Panc1 (cell line): Measurements from ENCODE around the gene MS4A13.

Experiments used
- POLR2AphosphoS5 ChIP-seq: IDR thresholded peaks from 2 replicates; pipeline ENCODE4 v1.6.1; 2012; ENCODE audit warnings: mild to moderate bottlenecking, low read depth, low read length, moderate library complexity
- REST ChIP-seq, 2 experiments: IDR thresholded peaks; 2 replicates each; pipeline ENCODE4 v1.6.1; 2011 to 2012; ENCODE audit warnings: low read depth in 2 of 2, control low read depth in 1 of 2, low read length in 1 of 2, mild to moderate bottlenecking in 1 of 2, moderate library complexity in 1 of 2; ENCODE audit not compliant: insufficient read depth in 1 of 2
- TF ChIP-seq, protein P1 (sequence below): fragments of 450-650 bp; IDR thresholded peaks from 2 replicates; pipeline ENCODE4 v1.5.1; 2017; ENCODE audit warnings: mild to moderate bottlenecking

DNA sequence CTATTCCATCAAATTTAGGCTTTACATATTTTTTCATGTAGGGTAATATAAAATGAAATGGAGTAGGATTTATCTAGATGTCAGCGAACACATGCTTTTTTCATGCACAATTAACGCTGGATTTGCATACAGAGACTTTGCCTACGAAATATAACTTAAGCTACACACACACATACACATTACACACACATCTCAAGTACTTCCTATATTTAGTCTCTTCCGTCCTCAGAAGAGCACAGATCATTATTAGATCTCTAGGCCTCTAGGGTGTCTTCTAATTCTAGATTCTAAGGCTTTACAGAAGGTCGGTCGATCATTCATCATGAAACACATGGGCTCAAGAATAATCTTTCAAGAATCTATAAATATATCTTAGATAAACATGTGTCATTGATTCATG lies 3.8 kb upstream of the MS4A13 start:
- TF ChIP-seq, protein P1, sequence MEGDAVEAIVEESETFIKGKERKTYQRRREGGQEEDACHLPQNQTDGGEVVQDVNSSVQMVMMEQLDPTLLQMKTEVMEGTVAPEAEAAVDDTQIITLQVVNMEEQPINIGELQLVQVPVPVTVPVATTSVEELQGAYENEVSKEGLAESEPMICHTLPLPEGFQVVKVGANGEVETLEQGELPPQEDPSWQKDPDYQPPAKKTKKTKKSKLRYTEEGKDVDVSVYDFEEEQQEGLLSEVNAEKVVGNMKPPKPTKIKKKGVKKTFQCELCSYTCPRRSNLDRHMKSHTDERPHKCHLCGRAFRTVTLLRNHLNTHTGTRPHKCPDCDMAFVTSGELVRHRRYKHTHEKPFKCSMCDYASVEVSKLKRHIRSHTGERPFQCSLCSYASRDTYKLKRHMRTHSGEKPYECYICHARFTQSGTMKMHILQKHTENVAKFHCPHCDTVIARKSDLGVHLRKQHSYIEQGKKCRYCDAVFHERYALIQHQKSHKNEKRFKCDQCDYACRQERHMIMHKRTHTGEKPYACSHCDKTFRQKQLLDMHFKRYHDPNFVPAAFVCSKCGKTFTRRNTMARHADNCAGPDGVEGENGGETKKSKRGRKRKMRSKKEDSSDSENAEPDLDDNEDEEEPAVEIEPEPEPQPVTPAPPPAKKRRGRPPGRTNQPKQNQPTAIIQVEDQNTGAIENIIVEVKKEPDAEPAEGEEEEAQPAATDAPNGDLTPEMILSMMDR = no peak
- no peak for TF ChIP-seq REST (IDR thresholded peaks at IDR 0.05; ENCODE audit: insufficient read depth in 1 of 2, low read depth in 2 of 2, low read length in 1 of 2)
- no peak for TF ChIP-seq POLR2AphosphoS5
